SK-N-MC (cell line): Measurements from ENCODE around the gene CHMP4A.

Experiments
- EZH2 ChIP-seq: fragments of 200-600 bp; sonication (generic); IDR thresholded peaks from one replicate; pipeline ENCODE4 v1.6.1; 2017; ENCODE audit warnings: antibody characterized with exemption
- POLR2AphosphoS5 ChIP-seq: IDR thresholded peaks from 2 replicates; pipeline ENCODE4 v1.6.1; 2012; ENCODE audit warnings: mild to moderate bottlenecking, low read depth, low read length, borderline replicate concordance

GRCh38 chr14:24213866-24214662 is 776 bp upstream of the CHMP4A start:
- TF ChIP-seq EZH2 (no peak), POLR2AphosphoS5 (no peak)
